Ishikawa (cell line): Measurements from ENCODE around the gene DNAJC5.

ENCODE experiments used
- CEBPB ChIP-seq: IDR thresholded peaks from 2 replicates; pipeline ENCODE4 v1.6.1; 2012
- CREB1 ChIP-seq: IDR thresholded peaks from 2 replicates; pipeline ENCODE4 v1.6.1; 2012; ENCODE audit warnings: low read depth
- EP300 ChIP-seq: IDR thresholded peaks from 2 replicates; pipeline ENCODE4 v1.6.1; 2012; ENCODE audit warnings: borderline replicate concordance
- FOXM1 ChIP-seq: IDR thresholded peaks from 2 replicates; pipeline ENCODE4 v1.6.1; 2012; ENCODE audit warnings: low read depth, borderline replicate concordance
- MAX ChIP-seq: IDR thresholded peaks from 2 replicates; pipeline ENCODE4 v1.6.1; 2012
- NFIC ChIP-seq: IDR thresholded peaks from 2 replicates; pipeline ENCODE4 v1.6.1; 2012
- RAD21 ChIP-seq: IDR thresholded peaks from 2 replicates; pipeline ENCODE4 v1.6.1; 2012; ENCODE audit warnings: low read depth
- REST ChIP-seq: IDR thresholded peaks from 2 replicates; pipeline ENCODE4 v1.6.1; 2012; ENCODE audit warnings: low read depth, mild to moderate bottlenecking
- TAF1 ChIP-seq: IDR thresholded peaks from 2 replicates; pipeline ENCODE4 v1.6.1; 2012; ENCODE audit warnings: low read depth, mild to moderate bottlenecking
- TEAD4 ChIP-seq: IDR thresholded peaks from 2 replicates; pipeline ENCODE4 v1.6.1; 2012
- YY1 ChIP-seq: IDR thresholded peaks from 2 replicates; pipeline ENCODE4 v1.6.1; 2012; ENCODE audit warnings: low read depth
- ZBTB7A ChIP-seq: IDR thresholded peaks from 2 replicates; pipeline ENCODE4 v1.6.1; 2012; ENCODE audit warnings: low read depth
- TF ChIP-seq, protein P1 (sequence below): IDR thresholded peaks from 2 replicates; pipeline ENCODE4 v1.6.1; 2012

GRCh38 chr20:63967330-63968135 lies 72.6 kb downstream of the DNAJC5 start:
- TF ChIP-seq CEBPB (no peak), TAF1 (no peak), ZBTB7A (no peak), MAX (no peak), YY1 (no peak), REST (no peak), RAD21 (no peak), EP300 (no peak), NFIC (no peak), FOXM1 (no peak), CREB1 (no peak), TEAD4 (no peak)
- TF ChIP-seq, protein P1, sequence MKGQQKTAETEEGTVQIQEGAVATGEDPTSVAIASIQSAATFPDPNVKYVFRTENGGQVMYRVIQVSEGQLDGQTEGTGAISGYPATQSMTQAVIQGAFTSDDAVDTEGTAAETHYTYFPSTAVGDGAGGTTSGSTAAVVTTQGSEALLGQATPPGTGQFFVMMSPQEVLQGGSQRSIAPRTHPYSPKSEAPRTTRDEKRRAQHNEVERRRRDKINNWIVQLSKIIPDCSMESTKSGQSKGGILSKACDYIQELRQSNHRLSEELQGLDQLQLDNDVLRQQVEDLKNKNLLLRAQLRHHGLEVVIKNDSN: no peak
